HL-60 (cell line): ENCODE results near the gene EFCAB6.

Experiments used
- DNase-seq, 2 experiments: peaks; one replicate each; pipeline ENCODE4 v3.0.0-alpha.2; 2010 to 2020; ENCODE audit warnings: low read depth in 1 of 2, low spot score in 1 of 2
- H3K27ac ChIP-seq: fragments of 250-450 bp; sonication (Bioruptor Pico); replicated peaks from 2 replicates; pipeline ENCODE4 v1.5.1; 2020; ENCODE audit warnings: mild to moderate bottlenecking, moderate library complexity
- H3K27me3 ChIP-seq: fragments of 250-450 bp; sonication (Bioruptor Pico); 2 replicates; pipeline ENCODE4 v1.5.1; 2021; ENCODE audit warnings: mild to moderate bottlenecking, moderate library complexity; ENCODE audit not compliant: insufficient read depth, poor library complexity, severe bottlenecking
- H3K4me3 ChIP-seq: replicated peaks from 2 replicates; pipeline ENCODE4 v1.5.1; 2011; ENCODE audit warnings: mild to moderate bottlenecking, control low read depth, low read length; ENCODE audit not compliant: insufficient read depth
- CTCF ChIP-seq: IDR thresholded peaks from one replicate; pipeline ENCODE4 v1.5.1; 2011; ENCODE audit warnings: low read length, control low read depth, inconsistent platforms; ENCODE audit not compliant: insufficient read depth
- GABPA ChIP-seq: IDR thresholded peaks from 2 replicates; pipeline ENCODE4 v1.6.1; 2012; ENCODE audit warnings: low read depth
- POLR2AphosphoS5 ChIP-seq: IDR thresholded peaks from 2 replicates; pipeline ENCODE4 v1.6.1; 2012; ENCODE audit warnings: low read depth
- REST ChIP-seq: IDR thresholded peaks from 2 replicates; pipeline ENCODE4 v1.6.1; 2012; ENCODE audit warnings: low read depth; ENCODE audit not compliant: insufficient replicate concordance
- SPI1 ChIP-seq: IDR thresholded peaks from 2 replicates; pipeline ENCODE4 v1.6.1; 2012; ENCODE audit warnings: low read depth, mild to moderate bottlenecking, borderline replicate concordance

EFCAB6 gene

GRCh38 chr22:43783777-43784176, 28.3 kb downstream of the EFCAB6 start:
- TF ChIP-seq CTCF (no peak), POLR2AphosphoS5 (no peak), REST (no peak), GABPA (no peak), SPI1 (no peak)
- Histone ChIP-seq H3K27me3 (no peaks in the 10 kb centered on the region), H3K27ac (no peak overlapping the region), H3K4me3 (no peak overlapping the region)
- DNase-seq: no peak

- Histone ChIP-seq H3K27me3 (no peaks in the 10 kb centered on the region), H3K27ac (no peak overlapping the region), H3K4me3 (no peak overlapping the region)
- TF ChIP-seq CTCF (no peak), GABPA (no peak), REST (no peak), POLR2AphosphoS5 (no peak), SPI1 (no peak)
- no peak for DNase-seq
Measured at GRCh38 chr22:43782448-43782847, 29.7 kb downstream of the EFCAB6 start.

- H3K27ac ChIP-seq: no peak overlapping the region
- TF ChIP-seq CTCF (no peak), SPI1 (no peak), GABPA (no peak), POLR2AphosphoS5 (no peak), REST (no peak)
- no peak for DNase-seq
- H3K4me3 ChIP-seq: no peak overlapping the region
- no peaks in the 10 kb centered on the region for H3K27me3 ChIP-seq
Measured at GRCh38 chr22:43777286-43777685, 34.8 kb downstream of the EFCAB6 start.
